NCI-H82 treated with DMSO at 0.1 percent for 48 hours (cell line): ENCODE measurements around the gene VSIG10L2.
"Not testable (repeated sequence)": the region's sequence is repeated elsewhere in the genome, so short reads cannot be mapped to it uniquely, and the experiment has no call there.

Experiments used
- DNase-seq: peaks from one replicate; lab custom pipeline; 2025; ENCODE audit not compliant: unreplicated experiment; lab: John Stamatoyannopoulos, UW

VSIG10L2 gene

GRCh38 chr11:125959511-125959910 is 13.7 kb downstream of the VSIG10L2 start:
- no peak for DNase-seq

GRCh38 chr11:125959931-125960330 is 14.1 kb downstream of the VSIG10L2 start:
- no peak for DNase-seq

- no peak for DNase-seq
Measured at GRCh38 chr11:125960771-125961170, 14.9 kb downstream of the VSIG10L2 start.

GRCh38 chr11:125967515-125967914 is 21.7 kb downstream of the VSIG10L2 start:
- DNase-seq: no peak

GRCh38 chr11:125968354-125968753 is 22.5 kb downstream of the VSIG10L2 start:
- DNase-seq: no peak

GRCh38 chr11:125971618-125972017 is 25.8 kb downstream of the VSIG10L2 start:
- DNase-seq: no peak

- no peak for DNase-seq
Measured at GRCh38 chr11:125974284-125974683, 28.4 kb downstream of the VSIG10L2 start.

GRCh38 chr11:125975634-125976033 is 29.8 kb downstream of the VSIG10L2 start:
- no peak for DNase-seq

- no peak for DNase-seq
Measured at GRCh38 chr11:125976156-125976555, 30.3 kb downstream of the VSIG10L2 start.

- DNase-seq: no peak
Measured at GRCh38 chr11:125977333-125977732, 31.5 kb downstream of the VSIG10L2 start.

GRCh38 chr11:125978181-125978716 is 32.4 kb downstream of the VSIG10L2 start:
- no peak for DNase-seq

GRCh38 chr11:125978778-125979407 is 33.0 kb downstream of the VSIG10L2 start:
- no peak for DNase-seq

- DNase-seq: no peak
Measured at GRCh38 chr11:125979511-125979910, 33.7 kb downstream of the VSIG10L2 start.

GRCh38 chr11:125980436-125980835 is 34.6 kb downstream of the VSIG10L2 start:
- no peak for DNase-seq

GRCh38 chr11:125982348-125982730 is 36.5 kb downstream of the VSIG10L2 start:
- DNase-seq: no peak

GRCh38 chr11:125985956-125986355 is 40.1 kb downstream of the VSIG10L2 start:
- DNase-seq: not testable (repeated sequence)

- no peak for DNase-seq
Measured at GRCh38 chr11:125987066-125987641, 41.3 kb downstream of the VSIG10L2 start.

- no peak for DNase-seq
Measured at GRCh38 chr11:125990244-125990643, 44.4 kb downstream of the VSIG10L2 start.

- DNase-seq: no peak
Measured at GRCh38 chr11:125992893-125993292, 47.0 kb downstream of the VSIG10L2 start.

- DNase-seq: no peak
Measured at GRCh38 chr11:125994509-125994908, 48.7 kb downstream of the VSIG10L2 start.

GRCh38 chr11:125995313-125995712 is 49.5 kb downstream of the VSIG10L2 start:
- no peak for DNase-seq

- DNase-seq: no peak
Measured at GRCh38 chr11:125998267-125998666, 52.4 kb downstream of the VSIG10L2 start.
